Hematopoietic multipotent progenitor cell treated with erythropoietin and hydrocortisone succinate and interleukin-3 and kit ligand, for 8 days (in vitro differentiated cells): ENCODE results near the gene IFI27L2.

Source experiments
- DNase-seq: peaks from one replicate; pipeline ENCODE4 v3.0.0-alpha.2; 2015

The IFI27L2 gene

GRCh38 chr14:94145902-94146527 is 16.6 kb upstream of the IFI27L2 start:
- DNase-seq: no peak

- no peak for DNase-seq
These were observed 15.4 kb upstream of the IFI27L2 start for GRCh38 chr14:94144765-94145164.

- no peak for DNase-seq
These were observed 14.3 kb upstream of the IFI27L2 start for GRCh38 chr14:94143711-94144110.

GRCh38 chr14:94143239-94143638 is 13.8 kb upstream of the IFI27L2 start:
- DNase-seq: peak; percentile 31

- no peak for DNase-seq
These were observed 13.4 kb upstream of the IFI27L2 start for GRCh38 chr14:94142836-94143235.

- DNase-seq: no peak
These were observed 12.8 kb upstream of the IFI27L2 start for GRCh38 chr14:94142247-94142646.

- no peak for DNase-seq
These were observed 10.0 kb upstream of the IFI27L2 start for GRCh38 chr14:94139421-94139820.

- DNase-seq: no peak
These were observed 9.6 kb upstream of the IFI27L2 start for GRCh38 chr14:94139006-94139405.

- DNase-seq: no peak
These were observed 8.8 kb upstream of the IFI27L2 start for GRCh38 chr14:94138251-94138650.

- peak; percentile 82 for DNase-seq
These were observed 7.3 kb upstream of the IFI27L2 start for GRCh38 chr14:94136575-94137331.

GRCh38 chr14:94135476-94135875 is 6.1 kb upstream of the IFI27L2 start:
- DNase-seq: no peak

GRCh38 chr14:94132285-94132887 is 3.0 kb upstream of the IFI27L2 start:
- DNase-seq: peak; percentile 81

GRCh38 chr14:94129758-94130414 is 482 bp upstream of the IFI27L2 start:
- peak; percentile 53 for DNase-seq

GRCh38 chr14:94128216-94128839 is 1.1 kb downstream of the IFI27L2 start:
- no peak for DNase-seq

GRCh38 chr14:94127330-94127729 is 2.1 kb downstream of the IFI27L2 start:
- DNase-seq: no peak

- no peak for DNase-seq
These were observed 2.6 kb downstream of the IFI27L2 start for GRCh38 chr14:94126800-94127199.

GRCh38 chr14:94126419-94126677 is 3.1 kb downstream of the IFI27L2 start:
- DNase-seq: no peak

- no peak for DNase-seq
These were observed 3.6 kb downstream of the IFI27L2 start for GRCh38 chr14:94125659-94126418.

- DNase-seq: no peak
These were observed 4.6 kb downstream of the IFI27L2 start for GRCh38 chr14:94124582-94125377.

- DNase-seq: no peak
These were observed 5.5 kb downstream of the IFI27L2 start for GRCh38 chr14:94123868-94124267.

- DNase-seq: no peak
These were observed 6.1 kb downstream of the IFI27L2 start for GRCh38 chr14:94123296-94123695.

- DNase-seq: no peak
These were observed 7.0 kb downstream of the IFI27L2 start for GRCh38 chr14:94122438-94122837.
